HEK293T (cell line): ENCODE data around the gene NRG2.

Experiments
- BHLHE40 ChIP-seq: fragments of 450-650 bp; IDR thresholded peaks from 2 replicates; pipeline ENCODE4 v1.6.1; 2016; ENCODE audit warnings: mild to moderate bottlenecking, moderate library complexity, borderline replicate concordance
- CTBP1 ChIP-seq: fragments of 450-650 bp; IDR thresholded peaks from 2 replicates; pipeline ENCODE4 v1.6.1; 2016; ENCODE audit warnings: borderline replicate concordance
- ELF4 ChIP-seq: fragments of 450-650 bp; IDR thresholded peaks from 2 replicates; pipeline ENCODE4 v1.6.1; 2017; ENCODE audit warnings: antibody characterized with exemption
- FOXA1 ChIP-seq: fragments of 450-650 bp; IDR thresholded peaks from 2 replicates; pipeline ENCODE4 v1.6.1; 2016; ENCODE audit warnings: mild to moderate bottlenecking
- FOXK2 ChIP-seq: fragments of 450-650 bp; IDR thresholded peaks from 2 replicates; pipeline ENCODE4 v1.6.1; 2016; ENCODE audit warnings: mild to moderate bottlenecking
- FOXM1 ChIP-seq: fragments of 450-650 bp; IDR thresholded peaks from 2 replicates; pipeline ENCODE4 v1.6.1; 2017; ENCODE audit warnings: mild to moderate bottlenecking, borderline replicate concordance
- HDGF ChIP-seq: fragments of 450-650 bp; IDR thresholded peaks from 2 replicates; pipeline ENCODE4 v1.6.1; 2017; ENCODE audit warnings: antibody characterized with exemption, borderline replicate concordance
- L3MBTL2 ChIP-seq: fragments of 450-650 bp; conservative IDR thresholded peaks from 2 replicates; pipeline ENCODE4 v1.6.1; 2016; ENCODE audit warnings: mild to moderate bottlenecking
- LEF1 ChIP-seq: fragments of 450-650 bp; IDR thresholded peaks from 2 replicates; pipeline ENCODE4 v1.6.1; 2017; ENCODE audit warnings: mild to moderate bottlenecking, borderline replicate concordance
- SP1 ChIP-seq: fragments of 450-650 bp; IDR thresholded peaks from 2 replicates; pipeline ENCODE4 v1.6.1; 2017
- SUZ12 ChIP-seq: fragments of 450-650 bp; IDR thresholded peaks from 2 replicates; pipeline ENCODE4 v1.6.1; 2016; ENCODE audit warnings: mild to moderate bottlenecking
- TARDBP ChIP-seq: fragments of 450-650 bp; IDR thresholded peaks from 2 replicates; pipeline ENCODE4 v1.6.1; 2016
- TF ChIP-seq, protein P1 (sequence below): fragments of 450-650 bp; IDR thresholded peaks from 2 replicates; pipeline ENCODE4 v1.6.1; 2016

DNA sequence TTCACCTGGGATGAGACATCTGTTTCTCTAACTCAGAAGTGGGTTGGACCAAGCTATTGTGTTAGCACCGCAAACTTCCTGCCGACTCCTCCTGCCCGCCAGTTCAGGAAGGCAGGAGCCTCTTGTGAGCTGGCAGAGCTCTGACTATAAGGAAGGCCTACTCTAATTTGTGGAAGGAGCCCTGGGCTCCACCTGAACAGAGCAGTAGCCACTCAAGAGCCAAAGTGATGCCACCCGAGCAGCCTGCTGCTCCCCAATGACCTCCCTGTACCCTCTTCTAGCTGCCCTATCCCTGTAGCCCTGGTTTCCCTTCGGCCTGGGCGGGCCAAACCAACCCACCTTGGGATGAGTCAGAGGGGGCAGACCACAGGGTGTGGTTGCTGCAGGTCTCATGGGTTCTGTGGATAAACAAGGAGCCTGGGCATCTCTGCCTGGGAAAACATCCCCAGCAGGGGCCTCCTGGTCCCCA, 165.9 kb downstream of the NRG2 start:
- TF ChIP-seq L3MBTL2 (no peak), FOXA1 (no peak), FOXM1 (no peak), BHLHE40 (no peak), LEF1 (no peak), TARDBP (no peak), FOXK2 (no peak), ELF4 (no peak), SP1 (no peak), SUZ12 (no peak), HDGF (no peak), CTBP1 (no peak)
- TF ChIP-seq, protein P1, sequence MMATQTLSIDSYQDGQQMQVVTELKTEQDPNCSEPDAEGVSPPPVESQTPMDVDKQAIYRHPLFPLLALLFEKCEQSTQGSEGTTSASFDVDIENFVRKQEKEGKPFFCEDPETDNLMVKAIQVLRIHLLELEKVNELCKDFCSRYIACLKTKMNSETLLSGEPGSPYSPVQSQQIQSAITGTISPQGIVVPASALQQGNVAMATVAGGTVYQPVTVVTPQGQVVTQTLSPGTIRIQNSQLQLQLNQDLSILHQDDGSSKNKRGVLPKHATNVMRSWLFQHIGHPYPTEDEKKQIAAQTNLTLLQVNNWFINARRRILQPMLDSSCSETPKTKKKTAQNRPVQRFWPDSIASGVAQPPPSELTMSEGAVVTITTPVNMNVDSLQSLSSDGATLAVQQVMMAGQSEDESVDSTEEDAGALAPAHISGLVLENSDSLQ, result no peak
